HG03469 (cell line): ENCODE data around the gene RBM25.

Source experiments
- ATAC-seq: cut with Tn5 transposase; IDR thresholded peaks from one replicate; pipeline ENCODE4 v1.9.1; 2021; ENCODE audit warnings: mild to moderate bottlenecking, moderate library complexity, moderate number of reproducible peaks; ENCODE audit not compliant: unreplicated experiment

Gene RBM25

GRCh38 chr14:73102806-73103497, 44.6 kb downstream of the RBM25 start:
- ATAC-seq = no peak

GRCh38 chr14:73105050-73105449, 46.7 kb downstream of the RBM25 start:
- no peak for ATAC-seq

GRCh38 chr14:73105727-73106126, 47.4 kb downstream of the RBM25 start:
- ATAC-seq = no peak

GRCh38 chr14:73116079-73116665, 57.8 kb downstream of the RBM25 start:
- ATAC-seq = no peak

GRCh38 chr14:73124180-73124894, 66.0 kb downstream of the RBM25 start:
- no peak for ATAC-seq

GRCh38 chr14:73125169-73125588, 66.8 kb downstream of the RBM25 start:
- ATAC-seq = no peak

- no peak for ATAC-seq
Measured at GRCh38 chr14:73125746-73126145, 67.4 kb downstream of the RBM25 start.

GRCh38 chr14:73133795-73134194, 75.5 kb downstream of the RBM25 start:
- no peak for ATAC-seq

- no peak for ATAC-seq
Measured at GRCh38 chr14:73136085-73136386, 77.7 kb downstream of the RBM25 start.

GRCh38 chr14:73136387-73137225, 78.3 kb downstream of the RBM25 start, which contains the start of gene PSEN1:
TSS of gene PSEN1 (plus strand) at chr14:73136507. CDS start at chr14:73148020, 11,513 bp downstream.
- peak; percentile 51 for ATAC-seq

- ATAC-seq = no peak
Measured at GRCh38 chr14:73140811-73141323, 82.5 kb downstream of the RBM25 start.

GRCh38 chr14:73142216-73142615, 83.9 kb downstream of the RBM25 start:
- no peak for ATAC-seq

GRCh38 chr14:73143003-73143402, 84.7 kb downstream of the RBM25 start:
- ATAC-seq = no peak

- no peak for ATAC-seq
Measured at GRCh38 chr14:73143617-73144016, 85.3 kb downstream of the RBM25 start.

GRCh38 chr14:73145371-73145770, 87.0 kb downstream of the RBM25 start:
- ATAC-seq = no peak

GRCh38 chr14:73146111-73146510, 87.8 kb downstream of the RBM25 start:
- no peak for ATAC-seq

- no peak for ATAC-seq
Measured at GRCh38 chr14:73149753-73150152, 91.4 kb downstream of the RBM25 start.

- ATAC-seq = no peak
Measured at GRCh38 chr14:73153272-73153671, 94.9 kb downstream of the RBM25 start.

- no peak for ATAC-seq
Measured at GRCh38 chr14:73162251-73162650, 103.9 kb downstream of the RBM25 start.

- no peak for ATAC-seq
Measured at GRCh38 chr14:73166399-73166798, 108.1 kb downstream of the RBM25 start.

GRCh38 chr14:73167727-73168126, 109.4 kb downstream of the RBM25 start:
- no peak for ATAC-seq
